Coronary artery (tissue), 2 donors: ENCODE data around the gene CAMTA1.

Source experiments
- DNase-seq: peaks from one replicate; pipeline ENCODE4 v3.0.0-alpha.2; 2017; ENCODE audit warnings: low spot score
- H3K27ac ChIP-seq, 2 donors: fragments of 200-600 bp; sonication (generic); one replicate each; pipeline ENCODE4 v1.5.1; 2016 to 2019
- H3K4me3 ChIP-seq: fragments of 200-600 bp; sonication (generic); 2 replicates; pipeline ENCODE4 v1.5.1; 2016; ENCODE audit warnings: mild to moderate bottlenecking, moderate library complexity
- CTCF ChIP-seq: fragments of 200-600 bp; sonication (generic); IDR thresholded peaks from one replicate; pipeline ENCODE4 v1.5.1; 2019; ENCODE audit warnings: antibody characterized with exemption

The CAMTA1 gene

GRCh38 chr1:6859415-6860343 is 74.4 kb downstream of the CAMTA1 start:
- peak overlapping the region; percentile 28 to 75 for H3K27ac ChIP-seq
- TF ChIP-seq CTCF = no peak
- no peak for DNase-seq
- H3K4me3 ChIP-seq = peak overlapping the region; percentile 23

- no peak for TF ChIP-seq CTCF
- no peak overlapping the region for H3K4me3 ChIP-seq
- peak overlapping the region; percentile 28 to 75 for H3K27ac ChIP-seq
- no peak for DNase-seq
Measured at GRCh38 chr1:6860401-6860800, 75.1 kb downstream of the CAMTA1 start.

GRCh38 chr1:6861075-6861724 is 75.9 kb downstream of the CAMTA1 start:
- peak overlapping the region; percentile 28 to 75 for H3K27ac ChIP-seq
- no peak for TF ChIP-seq CTCF
- no peak overlapping the region for H3K4me3 ChIP-seq
- DNase-seq = no peak

GRCh38 chr1:6862906-6863305 is 77.7 kb downstream of the CAMTA1 start:
- no peak for DNase-seq
- Histone ChIP-seq H3K27ac (peak overlapping the region in 1 of 2 donors; percentile 5), H3K4me3 (no peak overlapping the region)
- TF ChIP-seq CTCF = no peak

- no peak for DNase-seq
- TF ChIP-seq CTCF = no peak
- Histone ChIP-seq H3K4me3 (no peak overlapping the region), H3K27ac (peak overlapping the region in 1 of 2 donors; percentile 46)
Measured at GRCh38 chr1:6864166-6864565, 78.9 kb downstream of the CAMTA1 start.

- peak overlapping the region; percentile 33 to 80 for H3K27ac ChIP-seq
- H3K4me3 ChIP-seq = peak overlapping the region; percentile 35
- no peak for DNase-seq
- no peak for TF ChIP-seq CTCF
Measured at GRCh38 chr1:6866825-6867224, 81.6 kb downstream of the CAMTA1 start.
